Psoas muscle (tissue), 8 donors: ENCODE data around the gene TNRC6B. TPM values are rescaled to one million over a fixed set of nuclear protein-coding genes. Genes with fewer than 3 reads are reported as not detected.

ENCODE experiments used
- ATAC-seq, 4 donors: fragments of 200-7000 bp; cut with Tn5 transposase; one replicate each; pipeline ENCODE4 v1.9.1; 2020; ENCODE audit warnings: moderate library complexity in 3 of 4, mild to moderate bottlenecking in 2 of 4
- DNase-seq, 2 donors: peaks; one replicate each; pipeline ENCODE4 v3.0.0-alpha.2; 2020
- H3K27ac ChIP-seq: fragments of 200-600 bp; one replicate; pipeline ENCODE4 v1.8.0; 2022
- H3K27me3 ChIP-seq, 3 donors: fragments of 200-600 bp in 1 of 3; one replicate each; pipeline versions ENCODE4 v1.6.1 to v1.8.0; 2013 to 2022; ENCODE audit warnings: low read length in 2 of 3, mild to moderate bottlenecking in 2 of 3, moderate library complexity in 1 of 3; ENCODE audit not compliant: insufficient read depth in 3 of 3
- H3K36me3 ChIP-seq, 2 donors: fragments of 200-600 bp in 1 of 2; one replicate each; pipeline versions ENCODE4 v1.6.1 to v1.8.0; 2013 to 2022; ENCODE audit warnings: low read depth in 1 of 2, mild to moderate bottlenecking in 1 of 2, moderate library complexity in 1 of 2; ENCODE audit not compliant: insufficient read depth in 1 of 2
- H3K4me1 ChIP-seq: fragments of 200-600 bp; one replicate; pipeline ENCODE4 v1.8.0; 2022
- H3K4me3 ChIP-seq: fragments of 200-600 bp; one replicate; pipeline ENCODE4 v1.8.0; 2022; ENCODE audit warnings: mild to moderate bottlenecking
- H3K9me3 ChIP-seq: fragments of 200-600 bp; one replicate; pipeline ENCODE4 v1.8.0; 2022
- WGBS, 3 donors: extraction: QIAGEN DNeasy Blood & Tissue Kit; methylation state at CpG; one replicate each; pipeline versions ENCODE4 v1.1.6 to v1.1.7; 2013; 5-methylcytosine and 5-hydroxymethylcytosine counted together
- intact Hi-C, 2 donors: fragments of 100-400 bp; cut with DNase I; formaldehyde crosslinking; loops; one replicate each; pipeline versions ENCODE4 v1.11.0 to v1.14.2; 2022
- polyA plus RNA-seq, 3 donors: library from polyadenylated mRNA; stranded (reverse); fragments of 200-250 nt; gene quantifications; one replicate each; pipeline ENCODE4 v1.2.3, GENCODE V29; 2013
- total RNA-seq, 4 donors: library from RNA; stranded (reverse); fragmentation: NEBNext Ultra II Directional in 2 of 4; extraction: Animal tissue kit (Norgen Biotek cat#: 25700) in 2 of 4; gene quantifications; one replicate each; pipeline versions ENCODE4 v1.2.1 to v1.2.4, GENCODE V29; 2021 to 2023
- TF ChIP-seq, protein P1 (sequence below): fragments of 200-600 bp; IDR thresholded peaks from one replicate; pipeline ENCODE4 v1.8.0; 2022; ENCODE audit warnings: antibody characterized with exemption
- donor health status: healthy with polysubstance abuse.
- donor health status: DM: no; HTN: no; CAD: no; lungs with moderate emphysema.
- donor health status: Bipolar disorder and iron deficiency.
- donor health status: healthy.
- donor health status: DM: yes; HTN: yes; CAD: no.
- donor health status: DM: no; HTN: no; CAD: no.
- donor health status: DM: no; HTN: no; CAD: no.
- donor health status: DM: yes; HTN: yes; CAD: no.

Gene TNRC6B
- total and polyA plus RNA-seq, 7 donors: 2.2 to 49.4 (median 27.9) TPM

DNA sequence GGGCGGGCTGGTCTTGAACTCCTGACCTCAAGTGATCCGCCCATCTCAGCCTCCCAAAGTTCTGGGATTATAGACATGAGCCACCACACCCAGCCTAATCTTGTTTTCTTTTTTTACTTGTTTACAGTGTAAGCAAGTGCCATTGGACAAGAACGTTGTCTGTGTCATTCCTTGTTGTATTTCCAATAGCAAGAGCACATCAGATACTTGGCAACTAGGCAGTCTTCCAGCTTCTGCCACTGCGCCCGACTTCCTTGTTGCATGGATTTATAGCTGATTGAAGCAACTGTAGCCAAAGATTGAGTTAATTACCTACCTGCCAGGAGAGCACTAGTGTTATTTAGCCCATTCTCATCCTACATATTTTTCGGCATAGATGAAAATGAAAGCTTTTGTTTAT, 189.6 kb downstream of the TNRC6B start:
- Histone ChIP-seq H3K27ac (peak overlapping the region; percentile 65), H3K4me1 (peaks cover 32% of the 10 kb centered on the region), H3K36me3 (peaks cover 16 to 63% of the 10 kb centered on the region in 2 donors), H3K27me3 (no peaks in the 10 kb centered on the region), H3K4me3 (no peak overlapping the region), H3K9me3 (no peaks in the 10 kb centered on the region)
- TF ChIP-seq, protein P1, sequence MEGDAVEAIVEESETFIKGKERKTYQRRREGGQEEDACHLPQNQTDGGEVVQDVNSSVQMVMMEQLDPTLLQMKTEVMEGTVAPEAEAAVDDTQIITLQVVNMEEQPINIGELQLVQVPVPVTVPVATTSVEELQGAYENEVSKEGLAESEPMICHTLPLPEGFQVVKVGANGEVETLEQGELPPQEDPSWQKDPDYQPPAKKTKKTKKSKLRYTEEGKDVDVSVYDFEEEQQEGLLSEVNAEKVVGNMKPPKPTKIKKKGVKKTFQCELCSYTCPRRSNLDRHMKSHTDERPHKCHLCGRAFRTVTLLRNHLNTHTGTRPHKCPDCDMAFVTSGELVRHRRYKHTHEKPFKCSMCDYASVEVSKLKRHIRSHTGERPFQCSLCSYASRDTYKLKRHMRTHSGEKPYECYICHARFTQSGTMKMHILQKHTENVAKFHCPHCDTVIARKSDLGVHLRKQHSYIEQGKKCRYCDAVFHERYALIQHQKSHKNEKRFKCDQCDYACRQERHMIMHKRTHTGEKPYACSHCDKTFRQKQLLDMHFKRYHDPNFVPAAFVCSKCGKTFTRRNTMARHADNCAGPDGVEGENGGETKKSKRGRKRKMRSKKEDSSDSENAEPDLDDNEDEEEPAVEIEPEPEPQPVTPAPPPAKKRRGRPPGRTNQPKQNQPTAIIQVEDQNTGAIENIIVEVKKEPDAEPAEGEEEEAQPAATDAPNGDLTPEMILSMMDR: no peak
- ATAC-seq (peak in 1 of 4 donors; percentile 17), DNase-seq (no peak)
- WGBS, 3 donors: 32 to 57% (median 38%) methylated on average over 6 of the region's 6 CpGs
- intact Hi-C loops: no loop called here

DNA sequence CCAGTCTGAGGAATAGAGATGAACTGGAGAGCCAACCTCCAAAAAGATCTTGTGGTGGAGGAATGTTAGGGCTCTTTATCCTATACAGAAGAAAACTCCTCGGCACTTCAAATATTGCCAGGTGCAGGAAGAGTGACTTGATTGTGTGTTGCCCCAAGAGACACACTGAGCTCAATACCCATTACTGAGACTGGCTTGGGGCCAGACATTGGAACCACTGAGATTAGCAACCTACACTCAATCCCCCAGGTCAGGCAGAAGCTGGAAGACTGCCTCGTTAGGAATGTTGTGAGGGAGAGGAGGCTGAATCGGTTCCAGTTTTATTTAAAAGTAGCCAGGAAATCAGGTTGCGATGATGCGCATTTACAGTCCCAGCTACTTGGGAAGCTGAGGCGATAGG, 190.3 kb downstream of the TNRC6B start:
- Histone ChIP-seq H3K27me3 (no peaks in the 10 kb centered on the region), H3K27ac (peak overlapping the region; percentile 65), H3K36me3 (peaks cover 11 to 61% of the 10 kb centered on the region in 2 donors), H3K9me3 (no peaks in the 10 kb centered on the region), H3K4me1 (peaks cover 39% of the 10 kb centered on the region), H3K4me3 (no peak overlapping the region)
- intact Hi-C loops: no loop called here
- TF ChIP-seq, protein P1: no peak
- DNase-seq (no peak), ATAC-seq (peak; percentile 16 to 28 (median 26))
- 21 to 40% (median 22%) methylated on average over 6 of the region's 6 CpGs for WGBS, 3 donors

DNA sequence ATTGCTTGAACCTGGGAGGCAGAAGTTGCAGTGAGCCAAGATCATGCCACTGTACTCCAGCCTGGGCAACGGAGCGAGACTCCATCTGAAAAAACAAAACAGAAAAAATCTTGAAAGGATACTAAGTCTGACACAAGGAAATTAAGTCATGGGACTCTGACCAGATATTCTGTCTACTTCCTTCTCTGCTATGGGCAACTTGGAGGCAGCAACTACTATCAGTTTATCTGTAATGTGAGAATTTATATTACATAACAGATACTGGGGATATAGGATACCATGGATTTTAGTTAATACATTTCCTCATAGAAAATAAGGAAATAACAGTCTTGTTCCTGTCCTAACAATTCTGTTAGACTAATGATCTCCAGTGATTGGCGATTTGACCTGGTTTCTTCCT, 191.1 kb downstream of the TNRC6B start:
- Histone ChIP-seq H3K27ac (peak overlapping the region; percentile 65), H3K9me3 (no peaks in the 10 kb centered on the region), H3K36me3 (peaks cover 8 to 61% of the 10 kb centered on the region in 2 donors), H3K4me1 (peaks cover 40% of the 10 kb centered on the region), H3K27me3 (no peaks in the 10 kb centered on the region), H3K4me3 (no peak overlapping the region)
- DNase-seq (no peak), ATAC-seq (no peak)
- WGBS, 3 donors: 84 to 89% (median 88%) methylated on average over 3 of the region's 3 CpGs
- TF ChIP-seq, protein P1: no peak
- intact Hi-C loops: no loop called here

DNA sequence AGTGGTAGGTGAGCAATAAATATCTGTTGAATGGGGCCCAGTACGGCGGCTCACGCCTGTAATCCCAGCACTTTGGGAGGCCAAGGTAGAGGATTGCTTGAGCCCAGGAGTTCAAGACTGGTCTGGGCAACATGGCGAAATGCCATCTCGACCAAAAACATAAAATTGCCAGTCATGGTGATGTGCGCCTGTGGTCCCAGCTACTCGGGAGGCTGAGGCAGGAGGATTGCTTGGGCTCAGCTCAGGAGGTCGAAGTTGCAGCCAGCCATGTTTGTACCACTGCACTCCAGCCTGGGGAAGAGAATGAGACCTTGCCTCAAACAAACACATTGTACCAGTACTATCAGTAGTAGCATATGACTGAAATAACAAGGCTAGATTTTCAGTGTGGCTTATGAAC, 196.8 kb downstream of the TNRC6B start:
- ATAC-seq (no peak), DNase-seq (no peak)
- TF ChIP-seq, protein P1: no peak
- Histone ChIP-seq H3K4me3 (no peak overlapping the region), H3K27ac (no peak overlapping the region), H3K36me3 (peaks cover 0 to 22% of the 10 kb centered on the region in 2 donors), H3K27me3 (no peaks in the 10 kb centered on the region), H3K9me3 (no peaks in the 10 kb centered on the region), H3K4me1 (peaks cover 30% of the 10 kb centered on the region)
- WGBS, 3 donors: 94 to 96% (median 95%) methylated on average over 8 of the region's 8 CpGs
- intact Hi-C loops: loop anchor here in 1 of 2 donors (5.0 to 10.0 kb wide), 2 partner anchors 53 to 120 kb away; no protein-coding TSS in a partner anchor

DNA sequence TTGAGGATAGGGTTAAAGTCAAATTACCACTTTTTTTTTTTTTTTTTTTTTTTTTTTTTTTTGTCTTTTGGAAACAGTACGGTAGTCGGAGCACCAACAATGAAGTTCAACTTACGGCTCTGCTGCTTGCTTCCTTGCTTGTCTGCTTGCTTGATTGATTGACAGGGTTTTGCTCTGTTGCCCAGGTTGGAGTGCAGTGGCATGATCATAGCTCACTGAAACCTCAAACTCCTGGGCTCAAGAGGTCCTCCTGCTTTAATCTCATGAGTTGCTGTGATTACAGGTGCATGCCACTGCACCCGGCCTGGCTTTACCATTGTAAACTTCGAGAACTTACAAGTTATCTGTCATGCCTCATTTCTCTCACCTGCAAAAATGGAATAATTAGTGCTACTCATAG, 198.4 kb downstream of the TNRC6B start:
- Histone ChIP-seq H3K36me3 (peaks cover 0 to 21% of the 10 kb centered on the region in 2 donors), H3K27ac (no peak overlapping the region), H3K9me3 (no peaks in the 10 kb centered on the region), H3K4me1 (peaks cover 30% of the 10 kb centered on the region), H3K27me3 (no peaks in the 10 kb centered on the region), H3K4me3 (no peak overlapping the region)
- intact Hi-C loops: loop anchor here in 1 of 2 donors (10.0 kb wide), 1 partner anchor 119 kb away; no protein-coding TSS in a partner anchor
- TF ChIP-seq, protein P1: no peak
- WGBS, 3 donors: 31 to 44% (median 32%) methylated on average over 5 of the region's 5 CpGs
- peak; percentile 38 to 75 (median 68) for ATAC-seq
- no peak for DNase-seq
